ENCODE measurements around the gene PRSS27.
A peak's percentile ranks its signal among the peaks of the same experiment; 100 is the strongest.

The PRSS27 gene

DNA sequence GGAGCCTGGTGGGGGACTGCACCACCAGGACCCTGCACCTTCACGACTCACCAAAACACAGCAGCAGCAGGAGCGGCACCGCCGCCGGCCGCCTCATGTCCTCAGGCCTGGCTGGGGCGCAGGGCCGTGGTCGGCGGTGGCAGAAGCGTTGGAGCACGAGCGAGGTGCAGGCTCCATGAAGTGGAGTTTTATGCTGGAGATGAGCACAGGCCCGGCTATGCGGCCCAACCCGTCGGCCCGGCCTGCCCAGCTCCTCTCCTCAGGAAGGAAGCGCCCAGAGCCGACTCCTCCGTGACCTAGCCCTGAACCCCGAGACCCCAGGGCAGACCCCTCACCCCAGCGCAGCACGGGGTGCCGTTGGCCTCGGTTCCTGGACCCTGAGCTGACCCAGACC lies at the start of gene PRSS27:
PRSS27 (minus strand) TSS at position 161 of the 394 bp plus-strand sequence; CDS start at position 97, 64 bp downstream.
- no peak for DNase-seq

DNA sequence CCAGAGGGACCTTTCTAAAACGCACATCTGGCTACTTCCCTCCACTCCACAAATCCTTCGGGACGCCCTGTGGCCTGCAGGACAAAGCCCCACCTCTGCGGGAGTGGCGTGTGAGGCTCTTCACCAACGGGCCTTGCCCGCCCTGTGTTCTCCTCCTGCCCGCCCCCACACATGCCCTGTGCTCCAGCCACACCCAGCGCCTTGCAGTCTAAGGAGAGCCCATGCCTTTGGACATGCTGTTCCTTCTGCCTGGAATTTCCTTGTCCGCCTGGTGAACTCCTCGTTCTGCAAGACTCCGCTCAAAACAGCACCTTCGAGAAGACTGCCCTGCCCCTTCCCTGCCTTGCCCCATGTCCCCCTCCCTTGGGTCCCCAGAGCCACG lies 49.6 kb upstream of the PRSS27 start:
- DNase-seq, result no peak

DNA sequence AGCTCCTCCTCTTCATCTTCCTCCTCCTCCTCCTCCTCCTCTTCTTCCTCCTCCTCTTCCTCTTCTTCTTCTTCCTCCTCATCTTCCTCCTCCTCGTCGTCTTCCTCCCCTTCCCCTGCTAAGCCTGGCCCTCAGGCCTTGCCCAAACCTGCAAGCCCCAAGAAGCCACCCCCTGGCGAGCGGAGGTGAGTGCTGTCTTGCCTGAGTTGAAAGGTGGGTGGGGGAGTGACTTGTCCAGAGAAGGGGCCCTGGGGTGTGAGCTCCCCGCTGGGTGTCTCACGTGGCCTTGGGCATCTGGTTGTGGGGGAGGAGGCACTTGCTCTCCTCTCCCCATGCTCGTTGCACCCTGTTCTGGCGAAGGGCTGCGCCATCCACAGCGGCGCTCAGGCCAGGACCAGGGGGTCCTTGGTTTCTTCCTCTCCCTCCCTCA lies 49.1 kb upstream of the PRSS27 start:
- DNase-seq, result no peak

DNA sequence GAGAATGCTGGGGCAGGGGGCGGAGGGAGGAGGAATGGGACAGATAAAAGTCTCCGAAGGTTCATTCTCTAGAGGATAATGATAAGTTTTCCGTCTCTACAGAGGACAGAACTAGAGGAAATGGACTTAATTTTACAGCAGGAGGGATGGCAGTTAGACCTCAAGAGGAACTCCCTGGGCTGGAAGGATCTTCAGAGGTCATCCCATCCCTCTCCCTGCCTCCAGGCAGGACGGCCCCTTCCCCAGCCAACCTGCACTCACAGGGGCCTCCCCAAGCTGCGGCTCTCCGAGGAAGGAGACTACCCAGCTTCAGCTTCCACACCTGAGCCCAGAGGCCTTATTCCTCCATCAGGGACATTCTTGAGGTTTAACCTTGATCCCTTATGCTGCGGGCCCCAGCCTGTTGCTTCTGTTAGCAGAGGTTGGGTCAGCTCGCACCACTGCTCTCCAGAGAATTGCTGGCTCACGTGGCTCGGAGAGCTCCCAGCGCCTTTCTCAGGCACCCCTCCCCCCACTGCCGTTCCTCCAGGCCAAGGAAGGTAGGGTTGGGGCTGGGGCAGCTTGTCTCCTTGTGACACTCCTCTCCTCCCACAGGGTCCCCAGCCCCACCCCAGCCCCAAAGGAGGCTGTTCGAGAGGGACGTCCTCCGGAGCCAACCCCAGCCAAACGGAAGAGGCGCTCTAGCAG lies 48.5 kb upstream of the PRSS27 start:
- DNase-seq, result no peak

DNA sequence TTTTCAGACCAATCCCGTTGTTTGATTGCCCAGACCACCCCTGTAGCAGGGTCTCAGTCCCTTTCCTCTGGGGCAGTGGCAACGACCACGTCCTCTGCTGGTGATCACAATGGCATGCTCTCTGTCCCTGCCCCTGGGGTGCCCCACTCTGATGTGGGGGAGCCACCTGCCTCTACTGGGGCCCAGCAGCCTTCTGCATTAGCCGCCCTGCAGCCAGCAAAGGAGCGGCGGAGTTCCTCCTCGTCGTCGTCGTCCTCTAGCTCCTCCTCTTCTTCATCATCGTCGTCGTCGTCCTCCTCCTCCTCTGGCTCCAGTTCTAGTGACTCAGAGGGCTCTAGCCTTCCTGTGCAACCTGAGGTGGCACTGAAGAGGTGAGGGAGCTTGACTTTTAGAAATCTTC lies 47.9 kb upstream of the PRSS27 start:
- no peak for DNase-seq

DNA sequence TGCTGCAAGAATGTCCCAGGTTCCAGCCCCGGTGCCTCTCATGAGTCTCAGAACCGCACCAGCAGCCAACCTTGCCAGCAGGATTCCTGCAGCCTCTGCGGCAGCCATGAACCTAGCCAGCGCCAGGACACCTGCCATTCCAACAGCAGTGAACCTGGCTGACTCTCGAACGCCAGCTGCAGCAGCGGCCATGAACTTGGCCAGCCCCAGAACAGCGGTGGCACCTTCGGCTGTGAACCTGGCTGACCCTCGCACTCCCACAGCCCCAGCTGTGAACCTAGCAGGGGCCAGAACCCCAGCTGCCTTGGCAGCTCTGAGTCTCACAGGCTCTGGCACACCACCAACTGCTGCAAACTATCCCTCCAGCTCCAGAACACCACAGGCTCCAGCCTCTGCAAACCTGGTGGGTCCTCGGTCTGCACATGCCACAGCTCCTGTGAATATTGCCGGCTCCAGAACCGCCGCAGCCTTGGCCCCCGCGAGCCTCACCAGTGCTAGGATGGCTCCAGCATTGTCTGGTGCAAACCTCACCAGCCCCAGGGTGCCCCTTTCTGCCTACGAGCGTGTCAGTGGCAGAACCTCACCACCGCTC lies 47.2 kb upstream of the PRSS27 start:
- DNase-seq, result no peak

DNA sequence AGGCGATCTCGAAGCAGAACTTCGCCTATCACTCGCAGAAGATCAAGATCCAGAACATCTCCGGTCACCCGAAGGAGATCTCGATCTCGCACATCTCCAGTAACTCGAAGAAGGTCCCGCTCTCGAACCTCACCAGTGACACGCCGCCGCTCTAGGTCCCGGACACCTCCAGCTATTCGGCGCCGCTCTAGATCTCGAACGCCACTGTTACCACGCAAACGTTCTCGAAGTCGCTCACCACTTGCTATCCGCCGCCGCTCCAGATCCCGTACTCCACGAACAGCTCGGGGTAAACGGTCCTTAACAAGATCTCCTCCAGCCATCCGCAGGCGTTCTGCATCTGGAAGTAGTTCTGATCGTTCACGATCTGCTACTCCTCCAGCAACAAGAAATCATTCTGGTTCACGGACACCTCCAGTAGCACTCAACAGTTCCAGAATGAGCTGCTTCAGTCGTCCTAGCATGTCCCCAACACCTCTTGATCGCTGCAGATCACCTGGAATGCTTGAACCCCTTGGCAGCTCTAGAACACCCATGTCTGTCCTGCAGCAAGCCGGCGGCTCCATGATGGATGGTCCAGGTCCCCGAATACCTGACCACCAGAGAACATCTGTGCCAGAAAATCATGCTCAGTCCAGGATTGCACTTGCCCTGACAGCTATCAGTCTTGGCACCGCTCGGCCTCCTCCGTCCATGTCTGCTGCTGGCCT lies 46.6 kb upstream of the PRSS27 start:
- no peak for DNase-seq

DNA sequence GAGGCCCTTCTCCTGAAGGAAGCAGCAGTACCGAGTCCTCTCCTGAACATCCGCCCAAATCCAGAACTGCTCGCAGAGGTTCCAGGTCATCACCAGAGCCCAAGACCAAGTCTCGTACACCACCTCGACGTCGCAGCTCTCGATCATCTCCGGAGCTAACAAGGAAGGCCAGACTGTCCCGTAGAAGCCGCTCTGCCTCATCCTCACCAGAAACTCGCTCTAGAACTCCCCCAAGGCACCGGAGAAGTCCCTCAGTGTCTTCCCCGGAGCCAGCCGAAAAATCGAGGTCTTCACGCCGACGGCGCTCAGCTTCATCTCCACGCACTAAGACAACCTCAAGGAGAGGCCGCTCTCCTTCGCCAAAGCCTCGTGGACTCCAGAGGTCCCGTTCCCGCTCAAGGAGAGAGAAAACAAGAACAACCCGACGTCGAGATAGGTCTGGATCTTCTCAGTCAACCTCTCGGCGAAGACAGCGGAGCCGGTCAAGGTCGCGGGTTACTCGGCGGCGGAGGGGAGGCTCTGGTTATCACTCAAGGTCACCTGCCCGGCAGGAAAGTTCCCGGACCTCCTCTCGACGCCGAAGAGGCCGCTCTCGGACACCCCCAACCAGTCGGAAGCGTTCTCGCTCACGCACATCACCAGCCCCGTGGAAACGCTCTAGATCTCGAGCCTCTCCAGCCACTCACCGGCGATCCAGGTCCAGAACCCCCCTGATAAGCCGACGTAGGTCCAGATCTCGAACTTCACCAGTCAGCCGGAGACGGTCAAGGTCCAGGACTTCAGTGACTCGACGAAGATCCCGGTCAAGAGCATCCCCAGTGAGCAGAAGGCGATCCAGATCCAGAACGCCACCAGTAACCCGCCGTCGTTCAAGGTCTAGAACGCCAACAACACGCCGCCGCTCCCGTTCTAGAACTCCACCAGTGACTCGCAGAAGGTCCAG lies 45.7 kb upstream of the PRSS27 start:
- no peak for DNase-seq

DNA sequence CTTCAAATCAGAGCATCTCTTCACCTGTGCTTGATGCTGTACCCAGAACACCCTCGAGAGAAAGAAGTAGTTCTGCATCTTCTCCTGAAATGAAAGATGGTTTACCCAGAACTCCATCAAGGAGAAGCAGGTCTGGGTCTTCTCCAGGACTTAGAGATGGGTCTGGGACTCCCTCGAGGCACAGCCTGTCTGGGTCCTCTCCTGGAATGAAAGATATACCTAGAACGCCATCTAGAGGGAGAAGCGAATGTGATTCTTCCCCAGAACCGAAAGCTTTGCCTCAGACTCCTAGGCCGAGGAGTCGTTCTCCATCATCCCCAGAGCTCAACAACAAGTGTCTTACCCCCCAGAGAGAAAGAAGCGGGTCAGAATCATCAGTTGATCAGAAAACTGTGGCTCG lies 44.7 kb upstream of the PRSS27 start:
- no peak for DNase-seq

DNA sequence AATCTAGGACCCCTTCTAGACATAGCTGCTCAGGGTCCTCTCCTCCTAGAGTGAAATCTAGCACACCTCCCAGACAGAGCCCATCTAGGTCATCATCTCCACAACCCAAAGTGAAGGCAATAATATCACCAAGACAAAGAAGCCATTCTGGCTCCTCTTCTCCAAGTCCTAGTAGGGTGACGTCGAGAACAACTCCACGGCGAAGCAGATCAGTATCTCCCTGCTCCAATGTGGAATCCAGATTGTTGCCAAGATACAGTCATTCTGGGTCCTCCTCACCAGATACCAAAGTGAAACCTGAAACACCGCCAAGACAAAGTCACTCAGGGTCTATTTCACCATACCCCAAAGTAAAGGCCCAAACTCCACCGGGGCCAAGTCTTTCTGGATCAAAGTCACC lies 43.1 kb upstream of the PRSS27 start:
- no peak for DNase-seq

DNA sequence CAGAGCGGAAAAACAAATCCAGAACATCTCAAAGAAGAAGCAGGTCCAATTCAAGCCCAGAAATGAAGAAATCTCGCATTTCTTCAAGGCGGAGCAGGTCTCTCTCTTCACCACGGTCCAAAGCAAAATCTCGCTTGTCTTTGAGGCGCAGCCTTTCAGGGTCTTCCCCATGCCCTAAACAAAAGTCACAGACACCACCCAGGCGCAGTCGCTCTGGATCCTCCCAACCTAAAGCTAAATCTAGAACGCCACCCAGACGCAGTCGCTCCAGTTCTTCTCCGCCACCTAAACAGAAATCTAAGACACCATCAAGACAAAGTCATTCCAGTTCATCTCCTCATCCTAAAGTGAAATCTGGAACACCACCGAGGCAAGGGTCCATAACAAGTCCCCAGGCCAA lies 42.7 kb upstream of the PRSS27 start:
- no peak for DNase-seq

DNA sequence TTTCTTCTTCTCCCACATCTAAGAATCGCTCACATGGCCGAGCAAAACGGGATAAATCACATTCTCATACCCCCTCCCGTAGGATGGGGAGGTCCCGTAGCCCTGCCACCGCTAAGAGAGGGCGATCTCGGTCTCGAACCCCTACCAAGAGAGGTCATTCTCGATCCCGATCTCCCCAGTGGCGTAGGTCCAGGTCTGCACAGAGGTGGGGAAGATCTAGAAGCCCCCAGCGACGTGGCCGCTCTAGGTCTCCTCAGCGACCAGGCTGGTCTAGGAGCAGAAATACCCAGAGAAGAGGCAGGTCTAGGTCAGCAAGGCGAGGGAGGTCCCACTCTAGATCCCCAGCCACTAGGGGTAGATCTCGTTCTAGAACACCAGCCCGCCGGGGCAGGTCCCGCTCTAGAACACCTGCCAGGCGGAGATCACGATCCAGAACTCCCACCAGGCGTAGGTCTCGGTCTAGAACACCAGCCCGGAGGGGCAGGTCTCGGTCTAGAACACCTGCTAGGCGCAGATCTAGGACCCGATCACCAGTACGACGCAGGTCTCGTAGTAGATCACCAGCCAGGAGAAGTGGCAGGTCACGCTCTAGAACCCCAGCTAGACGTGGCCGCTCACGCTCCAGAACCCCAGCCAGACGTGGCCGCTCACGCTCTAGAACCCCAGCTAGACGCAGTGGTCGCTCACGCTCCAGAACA lies 42.0 kb upstream of the PRSS27 start:
- no peak for DNase-seq

DNA sequence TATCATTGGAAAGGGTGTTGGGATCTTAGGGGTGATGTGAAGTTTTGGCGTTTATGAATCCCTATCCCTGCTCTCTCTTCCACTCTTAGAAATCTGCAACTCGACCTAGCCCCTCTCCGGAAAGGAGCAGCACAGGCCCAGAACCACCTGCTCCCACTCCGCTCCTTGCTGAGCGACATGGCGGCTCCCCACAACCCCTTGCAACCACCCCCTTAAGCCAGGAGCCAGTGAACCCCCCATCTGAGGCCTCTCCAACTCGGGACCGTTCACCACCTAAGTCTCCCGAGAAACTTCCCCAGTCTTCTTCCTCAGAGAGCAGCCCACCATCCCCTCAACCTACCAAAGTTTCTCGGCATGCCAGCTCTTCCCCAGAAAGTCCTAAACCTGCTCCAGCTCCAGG lies 41.4 kb upstream of the PRSS27 start:
- DNase-seq, result no peak

DNA sequence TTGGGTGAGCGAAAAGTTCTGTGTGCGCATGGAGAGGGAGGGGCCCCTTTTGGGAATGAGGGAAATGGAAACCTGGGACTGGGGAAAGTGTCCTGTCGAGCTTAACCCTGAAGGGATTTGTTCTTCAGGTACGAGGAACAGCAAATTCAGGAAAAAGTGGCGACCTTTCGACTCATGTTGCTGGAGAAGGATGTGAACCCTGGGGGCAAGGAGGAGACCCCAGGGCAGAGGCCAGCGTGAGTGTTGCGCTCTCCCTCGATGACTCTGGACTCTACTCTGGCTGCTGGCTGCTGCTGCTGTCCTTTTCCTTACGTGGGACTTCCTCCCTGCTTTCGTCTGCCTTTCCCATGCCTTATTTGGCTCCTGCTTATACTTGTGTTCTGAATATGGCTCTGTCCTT lies 37.3 kb upstream of the PRSS27 start:
- DNase-seq, result no peak

DNA sequence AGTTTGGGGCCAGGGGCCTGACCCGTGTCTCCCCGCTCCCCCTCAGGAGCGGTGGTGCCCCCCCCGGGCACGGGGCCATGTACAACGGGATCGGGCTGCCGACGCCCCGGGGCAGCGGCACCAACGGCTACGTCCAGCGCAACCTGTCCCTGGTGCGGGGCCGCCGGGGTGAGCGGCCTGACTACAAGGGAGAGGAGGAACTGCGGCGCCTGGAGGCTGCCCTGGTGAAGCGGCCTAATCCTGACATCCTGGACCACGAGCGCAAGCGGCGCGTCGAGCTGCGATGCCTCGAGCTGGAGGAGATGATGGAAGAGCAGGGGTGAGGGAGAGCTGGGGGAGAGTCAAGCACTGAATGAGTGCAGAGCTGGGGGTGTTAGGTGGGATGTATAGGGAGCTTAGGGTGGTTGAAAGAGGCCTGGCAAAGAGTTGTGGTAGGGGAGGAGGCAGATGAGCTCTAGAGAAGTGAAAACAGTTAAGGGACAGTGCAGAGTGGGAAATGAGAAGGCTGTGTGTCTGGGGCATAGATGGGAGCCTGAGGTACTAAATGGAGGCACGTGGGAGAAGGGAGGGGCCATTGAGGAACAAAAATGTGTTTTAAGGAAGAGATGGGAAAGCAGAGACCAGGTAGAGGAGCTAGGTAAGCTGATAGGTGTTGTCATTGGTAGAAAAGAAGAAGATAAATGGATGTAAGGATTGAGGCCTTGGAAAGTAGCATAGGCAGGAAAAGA lies 36.4 kb upstream of the PRSS27 start:
- no peak for DNase-seq

DNA sequence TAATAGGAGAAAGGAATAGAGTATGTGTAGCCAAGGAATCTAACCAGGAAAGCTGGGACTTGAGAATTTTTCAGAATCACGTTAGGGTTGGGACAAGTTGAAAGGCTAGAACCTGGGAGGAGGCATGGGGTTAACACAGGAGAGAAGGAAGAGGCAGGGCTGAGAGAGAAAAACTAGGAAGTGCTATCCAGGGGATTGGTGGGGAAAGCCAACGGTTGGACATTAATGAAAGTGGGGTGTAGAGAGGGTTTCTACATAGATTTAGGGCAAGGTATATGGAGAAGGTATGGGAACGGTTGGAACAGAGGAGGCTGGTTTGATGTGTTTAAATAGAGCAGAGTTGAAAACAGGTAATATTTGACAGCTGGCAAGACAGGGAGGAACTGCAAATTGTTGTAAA lies 35.1 kb upstream of the PRSS27 start:
- no peak for DNase-seq

DNA sequence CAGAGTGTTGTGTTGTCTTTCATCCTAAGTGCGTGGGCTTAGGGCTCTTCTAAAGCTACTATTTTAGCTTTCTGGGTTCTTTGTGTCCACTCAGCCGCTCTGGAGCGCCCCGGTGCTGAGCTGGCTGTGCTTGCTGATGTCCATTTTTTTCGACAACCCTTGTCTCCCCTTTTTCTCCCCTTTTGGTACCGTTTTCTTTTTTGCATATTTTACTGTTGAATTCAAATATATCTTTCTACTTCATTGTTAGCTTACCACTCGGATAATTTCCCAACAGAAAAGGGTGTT lies 33.7 kb upstream of the PRSS27 start:
- peak; percentile 21 for DNase-seq

DNA sequence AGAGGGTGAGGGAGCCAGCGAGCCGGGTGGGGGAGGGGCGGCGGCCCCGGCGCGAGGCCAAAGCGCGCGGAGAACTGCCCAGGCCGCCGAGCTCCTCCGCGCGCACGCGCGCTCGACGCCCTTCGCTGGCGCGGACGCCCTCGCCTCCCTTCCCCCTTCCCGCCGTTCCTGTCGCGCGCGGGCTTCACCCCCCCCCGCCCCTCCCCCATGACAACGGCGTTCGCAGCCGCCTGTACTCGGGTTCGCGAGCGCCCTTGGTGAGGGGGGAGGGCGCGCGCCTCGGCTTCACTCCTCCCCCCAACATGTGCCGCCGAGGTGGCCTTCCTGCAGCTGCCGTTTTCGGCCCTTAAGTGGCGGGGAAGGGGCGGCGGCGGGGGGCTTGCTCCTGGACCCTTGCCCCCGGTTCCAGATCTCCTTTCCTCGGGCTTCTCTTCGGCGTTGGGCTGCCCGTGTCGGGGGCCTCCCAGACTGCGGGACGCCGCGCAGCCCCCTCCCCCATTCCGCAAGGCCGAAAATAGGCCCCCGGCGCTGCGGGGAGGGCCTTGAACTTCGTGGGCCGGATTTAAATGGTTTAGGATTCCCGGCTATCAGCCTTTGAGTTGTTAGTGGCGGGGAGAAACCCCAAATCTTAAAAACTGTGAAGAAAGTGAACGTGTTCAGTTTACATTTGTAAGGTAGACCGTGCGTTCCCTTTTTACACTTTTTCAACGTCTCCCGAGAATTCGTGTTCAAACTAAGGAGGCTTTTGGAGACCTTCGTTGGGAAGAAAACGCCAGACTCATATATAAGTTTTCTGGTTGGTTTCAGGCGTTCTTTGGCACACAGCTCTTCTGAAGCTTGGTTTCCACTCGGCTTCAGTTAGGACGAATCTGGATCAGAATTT lies 33.1 kb upstream of the PRSS27 start:
- peak; percentile 82 for DNase-seq

DNA sequence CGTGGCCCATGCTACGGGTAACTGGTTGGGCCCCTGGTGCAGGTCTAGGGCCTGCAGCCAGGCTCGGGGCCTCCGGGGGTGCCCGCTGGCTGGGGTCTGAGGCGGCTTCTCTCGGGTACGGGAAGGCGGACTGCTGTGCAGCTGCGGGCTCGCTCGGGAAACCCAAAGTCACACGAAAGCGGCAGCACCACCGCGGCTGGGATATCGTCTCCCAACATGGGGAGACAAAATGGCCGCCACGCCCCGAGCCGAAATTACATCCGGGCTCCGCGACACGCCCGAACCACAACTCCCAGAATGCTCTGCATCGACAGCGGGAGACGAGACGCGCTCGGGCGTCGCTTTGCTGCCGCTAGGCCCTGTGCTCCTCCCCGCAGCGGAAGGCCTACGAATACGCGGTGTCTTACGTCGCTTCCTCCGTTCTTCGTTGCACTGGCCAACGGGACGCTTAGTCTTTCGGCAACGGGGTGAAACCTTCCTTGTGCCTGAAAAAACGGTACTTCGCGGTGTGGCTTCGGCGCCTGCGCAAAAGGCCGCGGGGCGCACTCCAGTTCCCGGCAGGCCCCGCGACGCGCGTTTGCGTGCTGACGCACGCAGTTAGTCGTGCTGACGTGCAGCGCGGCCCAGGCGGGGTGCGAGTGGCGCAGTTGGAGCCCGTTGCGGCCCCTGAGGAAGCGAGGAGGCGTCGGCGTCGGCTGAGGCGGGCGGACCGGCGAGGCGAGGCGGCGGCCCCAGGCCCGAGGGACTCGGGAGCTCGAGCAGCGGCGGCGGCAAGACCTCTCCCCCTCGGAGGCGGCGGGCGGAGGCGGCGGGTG lies 32.2 kb upstream of the PRSS27 start, which contains the start of gene SRRM2:
SRRM2 (plus strand) TSS at position 604 of the 815 bp plus-strand sequence. CDS start 3,727 bp downstream, outside the sequence.
- peak; percentile 96 for DNase-seq

DNA sequence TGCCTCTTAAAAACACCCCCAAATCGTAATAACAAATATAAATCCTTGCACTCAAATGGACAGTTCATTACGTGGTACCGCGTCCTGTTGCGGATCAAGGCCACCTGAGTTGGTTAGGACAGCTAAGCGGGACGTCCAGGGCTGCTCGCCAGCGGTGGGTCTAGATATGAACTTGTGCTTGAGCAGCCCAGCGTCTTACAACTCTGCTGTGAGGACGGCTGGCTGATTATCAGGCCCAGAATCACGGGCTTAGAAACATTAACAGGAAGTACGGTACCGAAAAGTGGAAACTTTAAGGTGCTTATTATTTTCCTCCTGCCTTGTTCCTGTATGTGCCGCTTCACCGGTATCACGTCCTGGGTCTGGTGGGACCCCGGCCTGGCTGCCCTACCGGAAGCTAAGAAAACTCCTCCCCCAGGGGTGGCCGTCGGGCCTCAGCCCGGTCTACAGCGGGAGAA lies 31.6 kb upstream of the PRSS27 start:
- peak; percentile 19 for DNase-seq

Data from HCEC 1CT (cell line).